NCI-H187 treated with DMSO at 0.1 percent for 48 hours (cell line): ENCODE data around the gene GARIN5A.

Source experiments
- DNase-seq: peaks from one replicate; lab custom pipeline; 2025; lab: John Stamatoyannopoulos, UW

GARIN5A gene

GRCh38 chr19:50508843-50509190 is 32.2 kb upstream of the GARIN5A start:
- DNase-seq: no peak

GRCh38 chr19:50507376-50507775 is 30.7 kb upstream of the GARIN5A start:
- no peak for DNase-seq

GRCh38 chr19:50506700-50507099 is 30.1 kb upstream of the GARIN5A start:
- no peak for DNase-seq

GRCh38 chr19:50505856-50506611 is 29.4 kb upstream of the GARIN5A start:
- no peak for DNase-seq

- DNase-seq: no peak
These were observed 25.2 kb upstream of the GARIN5A start for GRCh38 chr19:50501568-50502475.

GRCh38 chr19:50501186-50501567 is 24.5 kb upstream of the GARIN5A start:
- DNase-seq: no peak

GRCh38 chr19:50500753-50501151 is 24.1 kb upstream of the GARIN5A start:
- DNase-seq: no peak

GRCh38 chr19:50500060-50500752 is 23.6 kb upstream of the GARIN5A start:
- DNase-seq: no peak

- no peak for DNase-seq
These were observed 21.8 kb upstream of the GARIN5A start for GRCh38 chr19:50498219-50499056.

GRCh38 chr19:50497022-50497405 is 20.4 kb upstream of the GARIN5A start:
- DNase-seq: no peak

- DNase-seq: no peak
These were observed 19.8 kb upstream of the GARIN5A start for GRCh38 chr19:50496189-50497021.

- no peak for DNase-seq
These were observed 18.4 kb upstream of the GARIN5A start for GRCh38 chr19:50495020-50495531.

GRCh38 chr19:50494186-50495019 is 17.8 kb upstream of the GARIN5A start:
- DNase-seq: no peak

- DNase-seq: no peak
These were observed 16.5 kb upstream of the GARIN5A start for GRCh38 chr19:50493171-50493570.

GRCh38 chr19:50492303-50493052 is 15.8 kb upstream of the GARIN5A start:
- no peak for DNase-seq

GRCh38 chr19:50490991-50491472 is 14.4 kb upstream of the GARIN5A start:
- no peak for DNase-seq

- no peak for DNase-seq
These were observed 13.8 kb upstream of the GARIN5A start for GRCh38 chr19:50490411-50490811.

- DNase-seq: no peak
These were observed 12.9 kb upstream of the GARIN5A start for GRCh38 chr19:50489461-50490011.
